ENCODE data around the gene SLC2A3. TPM values are rescaled to one million over a fixed set of nuclear protein-coding genes. Genes with fewer than 3 reads are reported as not detected.
"Not testable (repeated sequence)": the region's sequence is repeated elsewhere in the genome, so short reads cannot be mapped to it uniquely, and the experiment has no call there.

The SLC2A3 gene
- total and polyA plus RNA-seq, 2 experiments from 2014 or later = 65.3 to 76.3 TPM

DNA sequence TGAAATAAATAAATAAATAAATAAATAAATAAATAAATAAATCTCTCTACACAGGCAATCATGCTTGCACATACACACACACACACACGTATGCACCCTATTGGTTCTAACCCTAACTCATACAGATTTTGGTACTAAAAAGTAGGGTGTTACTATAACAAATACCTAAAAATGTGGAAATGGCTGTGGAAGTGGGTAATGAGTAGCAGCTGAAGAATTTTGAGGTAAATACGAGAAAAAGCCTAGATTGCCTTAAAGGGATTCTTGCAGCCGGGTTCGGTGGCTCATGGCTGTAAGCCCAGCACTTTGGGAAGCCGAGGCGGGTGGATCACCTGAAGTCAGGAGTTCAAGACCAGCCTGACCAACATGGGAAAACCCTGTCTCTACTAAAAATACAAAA is 15.7 kb upstream of the SLC2A3 start:
- H3K36me3 ChIP-seq (replicated peaks; ENCODE audit: insufficient read depth, low read depth) = no peaks in the 10 kb centered on the region
- WGBS (ENCODE audit: low lambda C conversion rate, missing lambda C conversion rate) = 94% methylated on average over 6 of the region's 6 CpGs

GRCh38 chr12:7950230-7950943 is 14.4 kb upstream of the SLC2A3 start:
- H3K4me1 ChIP-seq (ENCODE audit: insufficient read depth); H3K9me3 ChIP-seq (ENCODE audit: low read depth); H4K20me1 ChIP-seq (ENCODE audit: insufficient read depth, poor library complexity, severe bottlenecking); H3K4me2 ChIP-seq; H3K36me3 ChIP-seq (replicated peaks; ENCODE audit: insufficient read depth, low read depth); H3K79me2 ChIP-seq; DNase-seq (ENCODE audit: low spot score); H3K9me2 ChIP-seq (replicated peaks; ENCODE audit: insufficient read depth); H3K4me3 ChIP-seq; H3K27ac ChIP-seq; H3K27me3 ChIP-seq; H2AFZ ChIP-seq: not testable (repeated sequence)
- WGBS (ENCODE audit: low lambda C conversion rate, missing lambda C conversion rate) = 95% methylated on average over 14 of the region's 14 CpGs

More for the DNA sequence above, 15.7 kb upstream of the SLC2A3 start:
- no peaks in the 10 kb centered on the region for H3K9me3 ChIP-seq (ENCODE audit: low read depth)
- H3K9me2 ChIP-seq (replicated peaks; ENCODE audit: insufficient read depth) = no peaks in the 10 kb centered on the region
- DNase-seq (ENCODE audit: low spot score) = no peak
- no peaks in the 10 kb centered on the region for H3K79me2 ChIP-seq
- no peaks in the 10 kb centered on the region for H3K4me1 ChIP-seq (ENCODE audit: insufficient read depth)
- TF ChIP-seq EZH2phosphoT487 (IDR thresholded peaks at IDR 0.05; ENCODE audit: low read depth, severe bottlenecking, unreplicated experiment) = no peak
- no peak for TF ChIP-seq CTCF (IDR thresholded peaks at IDR 0.05; ENCODE audit: poor library complexity)
- no peak for TF ChIP-seq EZH2 (IDR thresholded peaks at IDR 0.05; ENCODE audit: borderline replicate concordance)
- H4K20me1 ChIP-seq (ENCODE audit: insufficient read depth, poor library complexity, severe bottlenecking) = no peaks in the 10 kb centered on the region
- H2AFZ ChIP-seq = no peak overlapping the region
- H3K4me2 ChIP-seq = no peak overlapping the region
- H3K27me3 ChIP-seq = no peaks in the 10 kb centered on the region
- no peak overlapping the region for H3K4me3 ChIP-seq
- H3K27ac ChIP-seq = no peak overlapping the region

DNA sequence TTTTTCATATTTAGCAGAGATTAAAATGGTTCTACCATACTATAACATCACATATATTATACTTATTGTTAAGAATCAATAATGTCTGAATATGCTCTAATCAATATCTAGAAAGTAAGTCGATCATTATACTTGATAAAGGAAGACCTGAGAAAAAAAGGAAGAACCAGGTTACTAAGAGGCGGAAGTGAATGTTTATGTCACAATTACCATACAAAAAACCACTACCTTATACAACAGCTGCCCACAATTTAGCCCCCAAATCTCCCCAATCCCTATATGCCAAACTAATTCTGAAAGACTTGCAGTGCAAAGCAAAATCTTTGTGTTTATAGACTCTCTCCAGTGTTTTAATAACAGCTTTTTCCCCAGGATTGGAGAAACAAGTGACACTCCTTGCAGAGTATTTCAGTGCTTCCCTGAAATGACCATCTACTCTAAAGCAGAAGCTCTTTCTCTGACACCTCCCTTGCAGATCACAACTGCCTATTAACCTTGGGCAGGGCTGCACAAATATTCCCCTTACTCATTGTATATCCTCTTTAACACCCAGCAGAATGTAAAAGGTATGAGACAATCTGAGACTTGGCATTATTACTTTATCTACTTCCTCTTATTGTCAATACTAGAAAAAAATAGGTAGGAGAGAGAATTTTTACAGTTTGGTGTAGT is 12.7 kb upstream of the SLC2A3 start:
- H3K9me3 ChIP-seq (ENCODE audit: low read depth) = no peaks in the 10 kb centered on the region
- 69% methylated on average over 2 of the region's 2 CpGs for WGBS (ENCODE audit: low lambda C conversion rate, missing lambda C conversion rate)
- H3K9me2 ChIP-seq (replicated peaks; ENCODE audit: insufficient read depth) = no peaks in the 10 kb centered on the region
- no peak for DNase-seq (ENCODE audit: low spot score)
- no peaks in the 10 kb centered on the region for H3K4me1 ChIP-seq (ENCODE audit: insufficient read depth)
- H4K20me1 ChIP-seq (ENCODE audit: insufficient read depth, poor library complexity, severe bottlenecking) = no peaks in the 10 kb centered on the region
- H3K27me3 ChIP-seq = no peaks in the 10 kb centered on the region
- no peaks in the 10 kb centered on the region for H3K36me3 ChIP-seq (replicated peaks; ENCODE audit: insufficient read depth, low read depth)
- no peak overlapping the region for H3K4me3 ChIP-seq
- H3K79me2 ChIP-seq = no peaks in the 10 kb centered on the region
- TF ChIP-seq EZH2phosphoT487 (IDR thresholded peaks at IDR 0.05; ENCODE audit: low read depth, severe bottlenecking, unreplicated experiment) (no peak), CTCF (IDR thresholded peaks at IDR 0.05; ENCODE audit: poor library complexity) (no peak), EZH2 (IDR thresholded peaks at IDR 0.05; ENCODE audit: borderline replicate concordance) (no peak)
- H2AFZ ChIP-seq = no peak overlapping the region
- no peak overlapping the region for H3K4me2 ChIP-seq
- no peak overlapping the region for H3K27ac ChIP-seq

- Histone ChIP-seq H3K27ac (no peak overlapping the region), H3K9me2 (replicated peaks; ENCODE audit: insufficient read depth) (no peaks in the 10 kb centered on the region), H3K27me3 (no peaks in the 10 kb centered on the region), H2AFZ (no peak overlapping the region), H3K9me3 (ENCODE audit: low read depth) (no peaks in the 10 kb centered on the region), H3K4me1 (ENCODE audit: insufficient read depth) (no peaks in the 10 kb centered on the region), H4K20me1 (ENCODE audit: insufficient read depth, poor library complexity, severe bottlenecking) (no peaks in the 10 kb centered on the region), H3K4me3 (no peak overlapping the region), H3K36me3 (replicated peaks; ENCODE audit: insufficient read depth, low read depth) (no peaks in the 10 kb centered on the region), H3K4me2 (no peak overlapping the region), H3K79me2 (no peaks in the 10 kb centered on the region)
- 83% methylated on average over 2 of the region's 2 CpGs for WGBS (ENCODE audit: low lambda C conversion rate, missing lambda C conversion rate)
- TF ChIP-seq CTCF (IDR thresholded peaks at IDR 0.05; ENCODE audit: poor library complexity) (no peak), EZH2phosphoT487 (IDR thresholded peaks at IDR 0.05; ENCODE audit: low read depth, severe bottlenecking, unreplicated experiment) (no peak), EZH2 (IDR thresholded peaks at IDR 0.05; ENCODE audit: borderline replicate concordance) (no peak)
- DNase-seq (ENCODE audit: low spot score) = no peak
These were observed 11.0 kb upstream of the SLC2A3 start for GRCh38 chr12:7947011-7947410.

DNA sequence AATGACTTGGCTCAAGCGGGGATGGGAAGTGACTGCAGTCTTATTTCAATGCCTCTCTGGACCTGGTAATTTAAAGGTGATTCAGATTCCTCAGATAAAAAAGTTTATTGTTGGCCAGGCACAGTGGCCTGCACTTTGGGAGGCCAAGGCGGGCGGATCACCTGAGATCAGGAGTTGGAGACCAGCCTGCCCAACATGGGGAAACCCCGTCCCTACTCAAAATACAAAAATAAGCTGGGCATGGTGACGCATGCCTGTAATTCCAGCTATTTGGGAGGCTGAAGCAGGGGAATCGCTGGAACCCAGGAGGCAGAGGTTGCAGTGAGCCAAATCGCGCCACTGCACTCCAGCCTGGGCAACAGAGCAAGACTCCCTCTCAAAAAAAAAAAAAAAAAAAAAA is 8.8 kb upstream of the SLC2A3 start:
- H2AFZ ChIP-seq; H3K27ac ChIP-seq; H3K9me3 ChIP-seq (ENCODE audit: low read depth); H3K36me3 ChIP-seq (replicated peaks; ENCODE audit: insufficient read depth, low read depth); H3K4me3 ChIP-seq; H3K79me2 ChIP-seq; H3K4me1 ChIP-seq (ENCODE audit: insufficient read depth); H3K4me2 ChIP-seq; H3K27me3 ChIP-seq; DNase-seq (ENCODE audit: low spot score); H4K20me1 ChIP-seq (ENCODE audit: insufficient read depth, poor library complexity, severe bottlenecking); H3K9me2 ChIP-seq (replicated peaks; ENCODE audit: insufficient read depth): not testable (repeated sequence)
- WGBS (ENCODE audit: low lambda C conversion rate, missing lambda C conversion rate) = 99% methylated on average over 8 of the region's 8 CpGs
